CD4-positive, alpha-beta T cell treated with Interleukin-6 for 4 hours (primary cell): Measurements from ENCODE around the gene DPYD.

Source experiments
- DNase-seq: peaks from one replicate; pipeline ENCODE4 v3.0.0-alpha.2; 2020; ENCODE audit warnings: mixed read lengths

Gene DPYD

DNA sequence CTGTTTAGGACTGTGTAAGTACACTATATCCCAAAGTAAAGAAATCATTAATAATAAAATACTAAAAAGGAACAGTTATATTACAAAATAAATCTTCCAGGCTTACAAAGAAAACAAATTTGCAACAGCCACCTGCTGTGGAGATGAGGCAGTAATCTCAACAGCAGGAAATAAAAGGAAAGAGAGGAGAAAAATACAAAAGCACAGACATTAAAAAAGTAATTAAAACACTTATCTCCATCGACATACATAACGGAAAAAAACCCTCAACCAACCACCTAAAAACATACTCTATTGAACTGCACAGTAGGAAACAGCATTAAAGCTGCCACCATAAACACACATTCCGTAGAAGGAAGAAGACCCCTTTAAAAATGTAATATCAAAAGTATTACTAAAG, 317.6 kb downstream of the DPYD start:
- DNase-seq: no peak

DNA sequence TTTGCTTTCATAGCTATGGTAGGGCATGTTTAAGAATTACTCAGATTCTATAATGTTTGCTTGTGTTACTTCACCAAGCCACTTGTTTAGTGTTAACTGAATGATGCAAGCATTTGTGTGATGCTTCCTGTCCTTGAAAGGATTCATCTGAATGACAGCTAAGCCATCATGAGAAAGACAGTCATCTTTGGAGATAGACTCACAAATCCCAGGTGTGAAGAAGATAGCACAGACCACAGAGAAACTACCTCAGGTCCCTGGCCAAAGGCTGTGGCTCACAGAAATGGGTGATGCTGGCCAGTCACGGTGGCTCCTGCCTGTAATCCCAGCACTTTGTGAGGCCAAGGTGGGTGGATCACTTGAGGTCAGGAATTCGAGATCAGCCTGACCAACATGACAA, 321.4 kb downstream of the DPYD start:
- no peak for DNase-seq

DNA sequence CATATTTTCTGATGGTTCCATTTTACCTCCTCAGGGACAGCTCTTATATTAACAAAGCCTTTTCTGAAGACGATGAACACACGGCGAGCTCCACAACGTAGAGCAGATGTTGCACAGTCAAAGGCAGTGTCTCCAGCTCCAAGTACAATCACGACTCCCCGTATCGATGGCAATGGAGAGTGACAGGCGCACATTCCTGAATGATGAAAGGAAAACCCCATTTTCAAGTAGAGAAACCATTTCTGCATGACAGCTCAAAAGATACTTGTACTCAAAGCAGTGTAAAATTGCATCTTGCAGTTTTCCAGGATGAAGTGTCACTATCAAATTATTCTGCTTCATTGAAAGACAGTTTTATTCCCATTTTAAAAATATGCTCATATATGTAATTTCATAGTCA, 327.6 kb downstream of the DPYD start:
- DNase-seq: no peak

DNA sequence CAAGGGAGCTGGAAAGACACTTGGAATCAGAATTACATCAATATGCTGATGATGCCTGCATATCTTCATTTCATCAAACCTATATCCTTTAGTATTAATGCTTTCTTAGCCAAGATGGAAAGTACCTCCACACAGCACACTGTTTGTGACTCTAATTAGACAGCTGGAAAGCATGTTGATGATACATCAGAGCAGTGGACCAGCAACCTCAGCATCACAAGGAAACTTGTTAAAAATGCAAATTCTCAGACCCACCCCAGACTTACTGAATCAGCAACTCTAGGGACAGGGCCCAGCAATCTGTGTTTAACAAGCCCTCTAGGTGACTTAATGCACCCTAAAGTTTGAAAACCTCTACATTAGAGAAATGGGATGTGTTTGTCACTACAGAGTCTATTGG, 332.1 kb downstream of the DPYD start:
- DNase-seq: no peak

DNA sequence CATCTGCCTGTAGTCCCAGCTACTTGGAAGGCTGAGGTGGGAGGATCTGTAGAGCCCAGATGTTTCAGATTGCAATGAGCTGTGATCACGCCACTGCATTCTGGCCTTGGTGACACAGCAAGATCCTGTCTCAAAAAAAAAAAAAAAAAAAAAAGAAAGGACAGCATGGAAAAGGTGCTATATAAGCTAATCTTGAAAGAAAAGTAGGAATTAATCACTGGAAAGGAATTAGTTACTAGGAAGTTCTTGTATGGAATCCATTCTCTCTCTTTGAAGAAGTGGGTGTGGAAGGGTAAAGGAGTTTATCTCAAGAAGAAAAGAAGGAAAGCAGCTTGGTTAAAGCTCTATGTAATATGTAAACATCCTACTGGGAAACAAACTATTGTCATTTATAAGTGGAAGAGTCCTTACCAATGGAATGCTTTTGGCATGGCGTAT, 339.2 kb downstream of the DPYD start:
- no peak for DNase-seq

DNA sequence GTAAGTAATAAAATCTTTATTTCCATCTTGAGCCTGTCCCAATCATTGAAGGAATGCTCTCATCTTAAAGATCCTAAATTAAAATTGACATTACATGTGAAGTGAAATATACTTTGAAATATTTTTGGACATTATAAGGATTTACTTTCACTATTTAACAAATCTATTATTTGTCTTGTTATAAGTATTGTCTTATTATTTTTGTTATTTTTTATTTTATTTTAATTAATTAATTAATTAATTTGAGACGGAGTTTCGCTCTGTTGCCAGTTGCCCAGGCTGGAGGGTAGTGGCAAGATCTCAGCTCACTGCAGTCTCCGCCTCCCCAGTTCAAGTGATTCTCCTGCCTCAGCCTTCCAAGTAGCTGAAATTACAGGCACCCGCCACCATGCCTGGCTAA, 343.2 kb downstream of the DPYD start:
- DNase-seq: no peak

DNA sequence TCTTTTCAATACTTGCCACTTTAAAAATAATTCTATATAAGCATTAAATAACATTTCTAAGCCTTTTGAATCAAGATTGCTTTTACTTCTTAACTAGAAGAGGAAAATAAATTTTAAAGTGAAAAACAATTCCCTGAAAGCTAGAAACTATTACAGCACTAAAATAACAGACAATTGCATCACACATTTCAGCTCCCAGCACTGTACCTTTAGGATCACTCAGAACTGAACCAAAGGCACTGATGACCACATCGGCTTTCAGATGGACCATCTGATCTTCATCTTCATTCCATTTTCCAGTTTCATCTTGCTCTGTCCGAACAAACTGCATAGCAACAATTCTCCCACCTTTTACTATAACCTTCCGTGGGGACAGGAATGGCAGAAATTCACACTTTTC, 347.3 kb downstream of the DPYD start:
- DNase-seq: no peak

DNA sequence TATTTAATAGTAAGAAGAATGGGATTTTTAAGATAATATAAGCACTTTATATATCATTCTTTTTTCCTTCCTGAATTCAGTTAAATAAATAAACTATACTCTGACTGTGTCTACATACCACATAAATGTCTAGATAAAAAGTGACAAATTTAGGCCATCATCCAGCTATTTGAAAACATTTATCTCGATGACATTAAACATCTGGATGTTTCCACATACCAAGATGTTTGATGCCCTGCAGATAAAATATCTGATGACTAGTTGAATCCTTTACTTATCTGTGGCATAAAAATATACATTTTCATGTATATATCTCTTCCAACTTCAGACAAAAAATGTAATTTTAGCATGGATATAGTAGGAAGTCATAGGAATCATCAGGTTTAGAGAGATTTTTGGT, 348.3 kb downstream of the DPYD start:
- no peak for DNase-seq

DNA sequence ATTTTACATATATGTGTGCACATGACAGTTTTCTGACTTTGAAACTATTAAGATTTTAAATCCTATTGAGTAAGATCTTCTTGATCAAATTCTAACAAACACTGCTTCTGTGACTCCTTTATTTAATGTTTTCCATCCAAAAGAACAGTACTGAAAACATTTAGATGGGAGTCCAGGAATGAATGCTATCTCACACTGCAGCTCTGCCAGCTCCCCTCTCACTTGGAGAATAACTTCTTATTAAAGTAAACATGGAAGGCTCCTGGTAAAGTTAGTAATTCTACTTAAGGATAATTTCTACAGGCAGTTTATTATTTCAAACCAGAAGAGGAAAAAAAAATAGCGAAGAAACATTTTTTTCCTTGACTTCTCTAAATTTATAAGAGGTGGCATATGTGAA, 349.1 kb downstream of the DPYD start:
- DNase-seq: no peak

DNA sequence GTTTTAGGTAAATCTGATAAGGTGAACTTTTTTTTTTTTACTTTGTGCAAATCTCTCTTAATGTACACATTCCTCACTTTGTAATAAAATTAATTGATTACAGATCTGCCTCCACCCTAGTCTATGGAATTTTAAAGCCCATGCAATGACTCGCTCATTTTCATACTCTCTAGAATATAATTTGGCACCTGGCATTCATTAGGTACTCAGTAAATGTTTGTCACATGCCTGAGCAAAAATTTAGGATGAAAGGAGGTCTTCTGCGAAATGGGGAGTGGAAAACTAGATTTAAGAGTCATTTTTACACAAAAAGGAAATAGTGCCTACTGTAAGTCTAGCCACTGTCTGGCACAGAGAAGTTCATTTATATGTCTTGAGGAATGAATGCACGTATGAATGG, 350.1 kb downstream of the DPYD start:
- DNase-seq: no peak

DNA sequence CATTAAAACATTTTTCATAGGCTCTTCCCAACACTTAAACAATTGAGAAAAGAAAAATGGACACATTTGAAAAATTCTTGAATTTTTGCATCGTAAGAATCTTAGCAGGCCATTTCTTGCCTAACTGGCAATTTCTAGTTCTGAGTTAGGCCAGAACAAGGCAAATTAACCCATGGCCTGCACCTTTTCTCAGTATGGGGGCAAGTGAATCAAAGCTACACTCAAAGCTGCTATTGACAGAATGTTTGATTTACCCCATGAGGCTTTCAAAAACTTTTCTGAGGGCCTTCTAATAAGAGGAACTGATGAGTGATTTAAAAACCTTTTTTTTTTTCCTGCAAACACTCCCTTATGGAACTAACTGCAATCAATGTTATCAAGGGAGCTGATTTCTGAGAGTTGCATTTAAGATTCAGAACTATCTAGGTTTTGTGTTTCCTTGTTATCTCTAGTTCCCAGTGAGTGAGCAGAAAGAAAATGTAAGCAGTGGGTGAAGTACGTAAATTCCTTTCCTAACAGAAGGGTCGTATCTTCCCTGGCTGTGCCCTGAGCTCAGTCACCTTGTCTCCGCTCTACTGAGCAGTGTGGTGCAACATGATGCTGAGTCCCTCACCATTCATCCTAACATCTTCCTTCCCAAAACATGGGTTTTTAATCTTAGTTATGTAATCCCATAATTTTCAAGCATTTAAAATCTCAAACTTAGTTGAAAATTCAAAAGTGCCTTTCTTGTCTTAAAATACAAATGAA, 353.7 kb downstream of the DPYD start:
- DNase-seq: no peak

DNA sequence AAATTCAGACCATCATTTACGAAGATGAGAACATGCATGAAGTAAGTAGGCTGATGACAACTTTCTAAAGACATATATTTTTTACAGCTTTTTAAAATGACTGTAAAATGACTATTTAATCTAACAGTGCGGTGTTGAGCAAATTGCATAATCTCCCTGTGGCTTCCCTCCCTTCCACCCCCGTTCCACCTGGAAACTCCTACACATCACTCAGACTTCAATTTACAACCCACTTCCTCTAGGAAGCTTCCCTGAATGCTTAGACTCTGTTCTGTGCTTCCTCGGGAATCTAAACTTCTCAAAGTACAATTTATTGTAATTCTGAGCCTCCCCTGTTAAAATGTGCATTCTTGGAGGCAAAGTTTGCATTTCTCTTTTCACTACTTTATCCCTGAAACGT, 354.9 kb downstream of the DPYD start:
- no peak for DNase-seq

DNA sequence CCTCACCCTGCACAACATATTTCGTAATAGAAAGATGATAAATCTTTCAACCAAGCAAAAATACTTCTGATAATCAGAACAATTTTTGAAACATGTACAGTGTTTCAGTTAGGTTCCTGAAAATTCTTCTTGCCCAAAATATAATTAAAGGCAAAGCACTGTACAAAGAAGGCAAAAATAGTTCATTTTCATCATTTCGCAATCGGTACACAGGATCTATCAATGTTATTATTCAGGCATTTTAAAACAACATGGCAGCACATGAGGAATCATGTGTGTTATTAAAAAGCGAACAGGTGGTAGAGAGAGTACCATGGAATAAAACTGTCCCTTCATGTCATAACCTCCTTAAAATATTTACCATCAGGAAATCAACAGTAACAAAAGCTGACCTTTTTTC, 356.9 kb downstream of the DPYD start:
- no peak for DNase-seq

DNA sequence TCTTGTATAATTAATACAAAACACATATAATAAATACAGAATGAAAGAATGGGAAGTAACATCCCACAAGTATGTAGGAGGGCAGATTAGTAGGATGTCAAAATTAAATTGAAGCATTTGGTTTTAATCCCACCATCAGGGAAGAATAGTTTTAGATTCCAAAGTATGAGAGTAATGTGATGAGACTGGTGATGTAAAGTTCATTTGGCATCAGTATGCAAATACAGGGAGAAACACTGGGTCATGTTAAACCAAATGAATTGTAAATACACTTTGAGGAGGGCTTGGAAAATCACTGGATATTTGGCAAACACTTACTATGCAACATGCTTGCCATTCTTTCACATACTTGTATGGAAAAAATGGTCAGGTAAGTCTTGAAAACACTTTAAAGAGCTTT, 358.8 kb downstream of the DPYD start:
- DNase-seq: no peak

DNA sequence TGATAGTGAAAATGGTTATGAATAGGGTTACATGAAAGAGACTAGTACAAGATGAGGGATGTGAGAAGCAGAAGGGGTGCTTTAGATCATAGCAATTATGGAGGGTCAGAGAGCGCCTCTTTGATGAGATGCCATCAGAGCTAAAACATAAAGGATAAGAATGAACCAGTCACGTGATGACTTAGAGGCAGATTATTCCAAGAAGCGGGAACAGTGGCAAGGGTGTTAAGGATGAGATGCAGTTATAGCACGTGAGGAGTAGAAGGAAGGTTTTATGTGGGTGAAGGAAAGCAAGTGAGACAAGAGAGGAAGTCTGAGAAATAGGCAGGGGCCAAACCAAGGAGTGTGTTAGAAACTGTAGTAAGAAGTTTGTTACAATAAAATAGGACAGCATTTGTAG, 360.1 kb downstream of the DPYD start:
- DNase-seq: no peak

DNA sequence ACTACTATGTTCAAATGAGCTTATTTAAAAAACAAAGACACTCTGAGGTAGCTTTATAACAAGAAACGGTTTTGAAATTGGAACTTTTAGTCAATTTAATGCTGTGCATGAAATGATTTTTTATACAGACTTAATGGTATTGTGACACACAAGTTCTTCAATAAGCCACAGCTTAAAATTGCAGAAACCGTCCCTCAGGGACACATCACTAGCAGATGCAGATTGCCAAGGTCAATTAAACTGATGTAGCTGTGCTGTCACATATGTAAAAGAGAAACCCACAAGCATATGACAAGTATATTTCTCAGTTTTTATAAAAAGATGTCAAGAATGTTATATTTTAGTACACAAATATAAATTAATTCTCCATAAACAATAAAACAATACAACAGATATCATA, 366.9 kb downstream of the DPYD start:
- DNase-seq: no peak

DNA sequence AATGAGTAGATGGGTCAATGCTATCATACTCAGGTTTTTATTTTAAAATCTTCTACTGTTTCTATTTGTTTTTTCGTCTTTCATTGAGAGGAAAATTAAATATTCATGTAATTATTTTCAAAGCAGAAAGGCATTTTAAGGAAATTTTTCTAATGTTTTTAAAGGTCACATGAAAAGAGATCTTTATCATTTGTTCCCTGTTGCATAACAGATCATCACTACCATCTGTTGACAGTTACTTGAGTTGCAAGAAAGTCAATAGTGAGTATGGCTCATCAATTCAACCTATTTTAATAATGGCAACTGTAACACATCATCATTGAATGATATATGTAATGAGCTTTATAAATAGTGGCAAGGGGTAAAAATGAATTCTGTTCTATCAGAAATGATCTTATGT, 369.7 kb downstream of the DPYD start:
- DNase-seq: no peak

DNA sequence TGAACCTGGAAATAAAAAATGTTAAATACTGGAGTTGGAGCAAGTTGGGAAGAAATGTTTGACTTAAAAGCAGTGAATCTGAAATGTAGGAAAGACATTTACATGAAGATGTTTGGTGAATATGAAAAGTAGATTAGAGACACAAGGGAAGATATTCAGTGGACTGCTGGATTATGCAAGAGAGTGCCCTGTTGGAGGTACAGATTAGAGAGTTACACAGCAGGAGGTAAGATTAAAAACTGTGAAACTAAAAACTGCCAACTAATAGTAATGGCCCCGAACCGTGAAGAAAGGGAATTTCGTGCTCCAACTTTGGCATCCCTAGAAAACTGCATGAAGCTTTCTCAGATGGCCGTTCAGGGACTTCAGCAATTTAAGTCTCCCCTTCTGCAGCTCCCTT, 375.4 kb downstream of the DPYD start:
- no peak for DNase-seq

DNA sequence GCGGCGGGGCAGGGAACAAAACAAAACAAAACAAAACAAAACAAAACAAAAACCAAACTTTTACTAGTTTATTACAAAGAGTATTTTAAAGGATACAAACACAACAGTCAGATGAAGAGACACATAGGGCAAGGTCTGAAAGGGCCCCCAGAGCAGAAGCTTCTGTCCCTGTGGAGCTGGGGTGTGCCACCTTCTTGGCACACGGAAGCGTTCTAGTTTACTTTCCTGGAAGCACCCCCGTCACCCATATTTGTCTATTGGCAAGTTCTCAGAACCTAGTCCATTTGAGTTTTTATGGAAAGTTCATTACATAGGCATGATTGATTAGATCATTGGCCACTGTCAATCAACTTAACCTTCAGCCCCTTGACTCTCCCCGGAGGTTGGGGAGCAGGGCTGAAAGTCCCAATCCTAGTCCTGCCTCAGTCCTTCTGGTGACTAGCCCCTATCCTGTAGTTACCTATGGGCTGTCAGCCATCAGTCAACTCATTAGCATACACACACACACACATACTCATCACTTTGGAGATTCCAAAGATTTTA, 380.4 kb downstream of the DPYD start:
- no peak for DNase-seq

DNA sequence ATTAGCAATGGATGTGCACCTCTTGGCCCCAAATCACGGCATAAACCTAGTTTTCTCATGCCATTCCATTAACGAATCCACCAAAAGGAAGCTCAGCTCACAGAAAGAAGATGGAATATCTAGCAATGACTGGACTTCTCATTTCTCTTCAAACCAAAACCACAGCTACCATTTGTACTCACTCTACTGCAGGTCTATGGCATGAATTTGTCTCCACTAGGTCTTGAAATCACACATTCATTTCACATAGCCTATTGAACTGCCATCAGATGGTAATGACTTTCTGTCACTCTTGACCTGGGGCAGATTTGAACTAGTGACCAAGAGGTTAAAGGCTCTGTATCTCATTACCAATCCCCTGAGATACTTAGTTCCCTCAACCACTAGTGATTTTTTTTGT, 382.7 kb downstream of the DPYD start:
- no peak for DNase-seq

DNA sequence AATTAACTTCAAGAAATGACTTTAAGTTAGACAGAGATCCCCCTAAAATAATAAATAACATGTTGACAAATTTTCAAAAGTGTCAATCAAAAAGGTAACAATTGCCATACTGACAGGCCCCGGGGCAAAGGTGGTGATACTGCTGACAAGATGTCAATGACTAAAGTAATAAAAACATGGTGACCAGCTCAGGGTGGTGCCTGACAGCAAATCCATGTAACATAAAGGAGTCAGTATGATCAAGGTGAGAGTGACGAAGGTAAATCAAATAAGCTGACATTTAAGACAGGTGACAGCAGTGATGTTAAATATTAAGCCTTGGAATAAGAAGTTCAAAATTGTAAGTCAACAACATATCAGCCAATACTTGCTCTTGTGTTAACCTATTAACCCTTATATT, 387.5 kb downstream of the DPYD start:
- no peak for DNase-seq

DNA sequence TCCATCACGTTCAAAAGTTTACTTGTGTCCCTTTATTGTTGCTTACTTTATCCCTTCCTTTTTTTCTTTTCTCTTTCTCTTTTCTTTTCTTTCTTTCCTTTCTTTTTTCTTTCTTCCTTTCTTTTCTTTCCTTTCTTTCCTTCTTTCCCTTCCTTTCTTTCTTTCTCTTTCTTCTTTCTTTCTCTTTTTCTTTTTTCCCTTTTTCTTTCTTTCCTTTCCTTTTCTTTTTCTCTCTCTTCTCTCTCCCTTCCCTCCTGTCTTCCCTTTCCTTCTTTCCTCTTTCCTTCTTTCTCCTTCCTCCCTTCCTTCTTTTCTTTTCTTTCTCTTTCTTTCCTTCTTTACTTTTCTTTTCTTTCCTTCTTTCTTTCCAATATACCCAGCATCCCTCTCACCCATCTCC, 391.2 kb downstream of the DPYD start:
- no peak for DNase-seq

DNA sequence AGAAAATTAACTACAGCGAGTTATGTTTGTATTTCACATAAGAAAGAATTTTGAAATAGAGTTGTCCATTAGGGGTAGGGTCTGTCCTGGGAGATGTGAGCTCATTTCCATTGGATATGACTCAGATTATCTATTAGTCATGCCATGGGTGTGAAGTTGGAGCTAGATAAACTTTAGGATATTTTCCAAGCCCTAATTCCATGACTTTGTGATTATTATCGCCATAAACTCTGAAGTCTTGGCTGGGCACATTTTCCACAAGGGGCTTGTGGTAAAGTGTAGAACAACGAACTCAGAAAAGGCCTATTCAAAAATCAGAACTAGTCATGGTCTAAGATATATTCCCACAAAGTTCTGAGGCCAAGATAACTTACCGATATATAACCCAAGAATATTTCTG, 396.6 kb downstream of the DPYD start:
- no peak for DNase-seq

DNA sequence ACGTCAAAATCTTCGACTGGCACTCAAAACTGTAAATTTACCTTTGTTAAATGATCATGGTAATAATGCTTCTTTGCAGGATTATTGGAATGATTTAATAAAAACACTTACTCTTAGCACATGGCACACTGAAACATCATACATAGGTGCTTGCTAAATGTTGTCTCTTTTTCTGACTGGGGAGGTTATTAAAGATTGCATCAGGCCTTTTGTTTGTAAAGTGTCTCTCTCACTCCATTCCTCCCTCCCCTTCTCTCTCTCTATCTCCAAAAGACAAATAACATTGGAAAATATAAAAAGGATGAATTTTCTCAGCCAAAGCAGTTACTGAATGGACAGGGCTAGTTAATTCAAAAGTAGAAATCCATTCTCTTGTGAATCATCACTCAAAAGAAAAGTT, 404.2 kb downstream of the DPYD start:
- DNase-seq: no peak

DNA sequence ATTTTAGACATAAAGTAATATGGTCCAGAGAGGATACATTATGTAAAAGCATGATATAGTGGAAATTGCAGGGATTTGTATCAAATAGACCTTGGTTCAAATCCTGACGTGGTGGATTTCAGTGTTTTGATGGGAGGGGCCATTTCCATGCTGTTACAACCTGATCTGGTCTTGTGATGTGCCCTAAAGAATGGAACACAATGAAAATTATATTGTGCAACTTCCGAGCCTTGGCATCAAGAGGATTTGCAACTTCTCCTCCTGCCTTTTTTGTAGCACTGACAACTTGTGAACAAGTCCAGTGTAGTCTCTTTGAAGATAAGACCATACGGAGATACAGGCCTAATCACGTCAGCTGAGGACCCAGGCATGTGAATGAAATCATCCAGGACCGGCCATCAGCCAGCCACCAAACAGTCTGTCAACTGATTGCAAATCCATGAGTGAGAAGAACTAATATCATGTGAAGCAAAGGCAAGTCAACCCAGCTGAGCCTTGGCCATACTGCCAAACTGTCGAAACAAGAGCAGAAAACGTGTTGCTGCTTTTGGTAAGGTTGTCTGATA, 412.1 kb downstream of the DPYD start:
- DNase-seq: no peak
